Measurements from ENCODE around the gene TRPM4.

GRCh38 chr19:49210901-49211451, 53.4 kb downstream of the TRPM4 start:
- TF ChIP-seq CTCF (IDR thresholded peaks at IDR 0.05) = no peak
- TF ChIP-seq POLR2A (IDR thresholded peaks at IDR 0.05) = no peak

All from body of pancreas (tissue), 4 donors.